HG02763 (cell line): ENCODE measurements around the gene GOPC.
"Not testable (repeated sequence)": the region's sequence is repeated elsewhere in the genome, so short reads cannot be mapped to it uniquely, and the experiment has no call there.

ENCODE experiments used
- ATAC-seq: cut with Tn5 transposase; IDR thresholded peaks from one replicate; pipeline ENCODE4 v1.9.1; 2021; ENCODE audit warnings: mild to moderate bottlenecking, moderate library complexity; ENCODE audit not compliant: unreplicated experiment

Gene GOPC

GRCh38 chr6:117518870-117519269, 83.4 kb downstream of the GOPC start:
- no peak for ATAC-seq

DNA sequence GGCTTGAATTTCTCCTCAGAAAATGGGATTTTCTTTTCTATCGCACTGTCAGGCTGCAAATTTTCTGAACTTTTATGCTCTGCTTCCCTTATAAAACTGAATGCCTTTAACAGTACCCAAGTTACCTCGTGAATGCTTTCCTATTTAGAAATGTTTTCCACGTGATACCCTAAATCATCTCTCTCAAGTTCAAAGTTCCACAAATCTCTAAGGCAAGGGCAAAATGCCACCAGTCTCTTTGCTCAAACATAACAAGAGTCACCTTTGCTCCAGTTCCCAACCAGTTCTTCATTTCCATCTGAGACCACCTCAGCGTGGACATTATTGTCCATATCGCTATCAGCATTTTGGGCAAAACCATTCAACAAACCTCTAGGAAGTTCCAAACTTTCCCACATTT, 84.3 kb downstream of the GOPC start:
- ATAC-seq, result not testable (repeated sequence)

DNA sequence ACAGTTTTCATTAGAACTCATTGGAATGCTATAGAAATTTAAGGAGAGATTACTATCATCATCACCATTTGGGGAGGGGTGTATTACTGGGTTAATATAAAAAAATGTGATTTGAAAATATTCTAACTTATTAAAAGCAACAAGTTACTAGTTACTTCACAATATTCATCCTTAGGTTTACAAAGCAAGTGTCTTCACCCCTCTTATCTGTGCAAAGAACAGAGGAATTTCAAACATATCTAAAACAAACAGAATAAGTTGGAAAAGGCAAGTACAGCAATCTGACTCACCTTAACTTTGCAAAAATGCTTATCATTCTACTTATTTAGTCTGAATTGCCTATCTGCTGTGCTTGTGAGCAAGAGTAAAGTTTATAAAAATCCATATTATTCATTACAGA, 87.0 kb downstream of the GOPC start:
- ATAC-seq, result no peak

DNA sequence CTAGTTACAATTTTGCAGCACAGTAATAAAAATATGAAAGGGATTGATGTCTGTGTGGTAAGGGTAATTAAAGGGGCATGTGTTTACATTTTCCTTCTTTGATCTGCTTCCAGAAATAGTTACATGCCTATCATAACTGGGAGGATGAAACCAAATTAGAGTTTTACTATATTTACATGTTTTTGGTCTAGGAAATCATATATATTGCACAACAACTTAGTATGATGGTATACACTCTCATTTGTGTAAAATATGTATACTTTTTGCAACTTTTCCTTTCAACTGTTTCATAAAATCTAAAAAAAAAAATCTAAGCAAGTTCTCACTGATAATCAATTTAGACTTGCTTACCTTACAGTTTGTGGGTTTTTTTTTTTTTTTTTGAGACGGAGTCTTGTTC, 87.7 kb downstream of the GOPC start:
- ATAC-seq, result no peak

- ATAC-seq, result no peak
Measured at GRCh38 chr6:117513778-117514365, 88.4 kb downstream of the GOPC start.

- no peak for ATAC-seq
Measured at GRCh38 chr6:117512987-117513573, 89.2 kb downstream of the GOPC start.

DNA sequence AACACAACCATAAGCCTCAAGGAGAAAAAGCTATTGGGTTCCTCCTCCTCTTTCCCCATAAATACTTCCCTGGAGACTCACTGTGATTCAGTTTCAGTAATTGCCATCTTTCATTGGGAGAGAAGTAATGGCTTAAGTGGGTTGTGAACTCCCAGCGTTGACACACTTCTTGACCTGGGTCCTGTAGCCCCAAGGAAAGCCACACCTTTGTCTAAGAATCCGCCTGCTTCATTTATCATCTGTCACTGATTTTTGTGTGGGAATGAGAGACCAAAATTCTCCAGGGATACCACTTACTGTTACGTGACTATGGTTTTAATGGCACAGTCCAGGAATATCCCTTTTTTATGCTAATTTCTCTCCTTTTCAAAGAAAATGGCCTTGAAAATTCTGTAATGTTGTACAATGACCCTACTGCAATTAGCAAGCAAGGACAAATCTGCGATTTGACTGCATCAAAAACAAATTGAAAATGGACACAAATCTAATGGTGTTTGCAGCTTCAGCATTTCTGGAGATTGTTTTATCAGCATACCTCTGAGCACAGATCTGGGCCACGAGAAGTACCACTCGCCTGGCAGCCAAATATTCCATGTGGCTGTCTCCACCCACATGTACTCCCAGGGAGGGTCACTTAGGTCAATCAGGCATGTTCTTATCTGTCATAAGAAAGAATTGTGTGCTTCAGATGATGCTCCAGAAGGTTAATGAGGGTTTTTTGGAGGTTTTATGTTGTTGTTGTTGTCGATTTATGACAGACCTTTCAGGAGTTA, 90.1 kb downstream of the GOPC start:
- ATAC-seq, result no peak
